Mesothelial cell of epicardium (in vitro differentiated cells): ENCODE measurements around the gene ZSCAN5B. TPM values are rescaled to one million over a fixed set of nuclear protein-coding genes. Genes with fewer than 3 reads are reported as not detected.

Source experiments
- DNase-seq, 2 experiments: peaks; one replicate each; pipeline ENCODE4 v3.0.0; 2021; ENCODE audit warnings: low spot score in 2 of 2; ENCODE audit not compliant: unreplicated experiment in 2 of 2
- H3K27ac Mint-ChIP-seq: 2 replicates; pipeline ENCODE4 v1.8.0; 2021; ENCODE audit warnings: mixed read lengths
- H3K27me3 Mint-ChIP-seq: 2 replicates; pipeline ENCODE4 v1.8.0; 2021; ENCODE audit warnings: low read depth, mixed read lengths
- H3K36me3 Mint-ChIP-seq: 2 replicates; pipeline ENCODE4 v1.8.0; 2021; ENCODE audit warnings: mixed read lengths
- H3K4me1 Mint-ChIP-seq: 2 replicates; pipeline ENCODE4 v1.8.0; 2021; ENCODE audit warnings: mixed read lengths
- H3K4me3 Mint-ChIP-seq: 2 replicates; pipeline ENCODE4 v1.8.0; 2021; ENCODE audit warnings: mild to moderate bottlenecking, moderate library complexity, mixed read lengths
- H3K9me3 Mint-ChIP-seq: 2 replicates; pipeline ENCODE4 v1.8.0; 2021; ENCODE audit warnings: mixed read lengths
- CTCF ChIP-seq: fragments of 200-600 bp; sonication (generic); IDR thresholded peaks from one replicate; pipeline ENCODE4 v1.5.0; 2021; ENCODE audit warnings: antibody characterized with exemption; ENCODE audit not compliant: unreplicated experiment
- total RNA-seq: library from RNA; stranded (reverse); gene quantifications from 3 replicates; pipeline ENCODE4 v1.2.1, GENCODE V29; 2021

ZSCAN5B gene
- total RNA-seq, 1 donor from 2014 or later: 0.13 TPM

GRCh38 chr19:56174086-56174485, 23.5 kb downstream of the ZSCAN5B start:
- DNase-seq: no peak
- Mint-ChIP-seq H3K4me3 (no peak overlapping the region), H3K27me3 (peaks cover 23% of the 10 kb centered on the region), H3K4me1 (no peaks in the 10 kb centered on the region), H3K36me3 (no peaks in the 10 kb centered on the region), H3K9me3 (no peaks in the 10 kb centered on the region), H3K27ac (no peak overlapping the region)
- TF ChIP-seq CTCF: no peak

- no peak for TF ChIP-seq CTCF
- Mint-ChIP-seq H3K4me3 (no peak overlapping the region), H3K4me1 (no peaks in the 10 kb centered on the region)
Measured at GRCh38 chr19:56170261-56170660, 27.3 kb downstream of the ZSCAN5B start.

GRCh38 chr19:56167064-56167578, 30.5 kb downstream of the ZSCAN5B start:
- Mint-ChIP-seq H3K27ac (no peak overlapping the region), H3K27me3 (peaks cover 5% of the 10 kb centered on the region), H3K4me3 (no peak overlapping the region), H3K9me3 (no peaks in the 10 kb centered on the region), H3K36me3 (no peaks in the 10 kb centered on the region), H3K4me1 (no peaks in the 10 kb centered on the region)
- TF ChIP-seq CTCF: no peak
- DNase-seq: no peak

More at GRCh38 chr19:56170261-56170660, 27.3 kb downstream of the ZSCAN5B start:
- Mint-ChIP-seq H3K36me3 (no peaks in the 10 kb centered on the region), H3K9me3 (no peaks in the 10 kb centered on the region), H3K27ac (no peak overlapping the region), H3K27me3 (peaks cover 17% of the 10 kb centered on the region)
- DNase-seq: no peak

- Mint-ChIP-seq H3K36me3 (peaks cover 12% of the 10 kb centered on the region), H3K27me3 (no peaks in the 10 kb centered on the region)
- TF ChIP-seq CTCF: no peak
Measured at GRCh38 chr19:56163097-56163496, 34.5 kb downstream of the ZSCAN5B start.

GRCh38 chr19:56162258-56162657, 35.3 kb downstream of the ZSCAN5B start:
- DNase-seq: no peak
- no peak for TF ChIP-seq CTCF
- Mint-ChIP-seq H3K36me3 (peaks cover 16% of the 10 kb centered on the region), H3K27me3 (no peaks in the 10 kb centered on the region), H3K27ac (no peak overlapping the region), H3K9me3 (peaks cover 7% of the 10 kb centered on the region), H3K4me3 (no peak overlapping the region), H3K4me1 (no peaks in the 10 kb centered on the region)

More at GRCh38 chr19:56163097-56163496, 34.5 kb downstream of the ZSCAN5B start:
- Mint-ChIP-seq H3K9me3 (peaks cover 7% of the 10 kb centered on the region), H3K4me1 (no peaks in the 10 kb centered on the region), H3K27ac (no peak overlapping the region), H3K4me3 (no peak overlapping the region)
- no peak for DNase-seq

GRCh38 chr19:56161534-56161933, 36.0 kb downstream of the ZSCAN5B start:
- Mint-ChIP-seq H3K27me3 (no peaks in the 10 kb centered on the region), H3K4me1 (no peaks in the 10 kb centered on the region), H3K36me3 (peaks cover 16% of the 10 kb centered on the region), H3K9me3 (peaks cover 7% of the 10 kb centered on the region), H3K4me3 (no peak overlapping the region), H3K27ac (no peak overlapping the region)
- no peak for TF ChIP-seq CTCF
- no peak for DNase-seq
